ENCODE data around the gene CHORDC1.

- TF ChIP-seq CTCF (IDR thresholded peaks at IDR 0.05), result no peak
- TF ChIP-seq POLR2A (IDR thresholded peaks at IDR 0.05), result no peak
These were observed 14.0 kb downstream of the CHORDC1 start for GRCh38 chr11:90208857-90209256.

Data from lower leg skin (tissue), 3 donors.